ENCODE data around the gene DLG2.

GRCh38 chr11:84292006-84292405 is 1335.1 kb downstream of the DLG2 start:
- TF ChIP-seq CTCF (IDR thresholded peaks at IDR 0.05; ENCODE audit: extremely low read depth in 1 of 2, insufficient read depth in 1 of 2, low read depth in 1 of 2, low read length in 2 of 2) = no peak
- TF ChIP-seq POLR2A (IDR thresholded peaks at IDR 0.05; ENCODE audit: low read depth, low read length) = no peak
- no peak for TF ChIP-seq POLR2AphosphoS5 (IDR thresholded peaks at IDR 0.05; ENCODE audit: insufficient read depth, low read depth, low read length)
- no peak for TF ChIP-seq EZH2 (IDR thresholded peaks at IDR 0.05; ENCODE audit: borderline replicate concordance, low read depth, low read length, severe bottlenecking)
- TF ChIP-seq MAX (IDR thresholded peaks at IDR 0.05; ENCODE audit: insufficient read depth, insufficient read length) = no peak
